ENCODE data around the gene RXRB.
A peak's percentile ranks its signal among the peaks of the same experiment; 100 is the strongest.

The RXRB gene

GRCh38 chr6:33211666-33212422 lies 11.4 kb upstream of the RXRB start:
- DNase-seq = no peak

DNA sequence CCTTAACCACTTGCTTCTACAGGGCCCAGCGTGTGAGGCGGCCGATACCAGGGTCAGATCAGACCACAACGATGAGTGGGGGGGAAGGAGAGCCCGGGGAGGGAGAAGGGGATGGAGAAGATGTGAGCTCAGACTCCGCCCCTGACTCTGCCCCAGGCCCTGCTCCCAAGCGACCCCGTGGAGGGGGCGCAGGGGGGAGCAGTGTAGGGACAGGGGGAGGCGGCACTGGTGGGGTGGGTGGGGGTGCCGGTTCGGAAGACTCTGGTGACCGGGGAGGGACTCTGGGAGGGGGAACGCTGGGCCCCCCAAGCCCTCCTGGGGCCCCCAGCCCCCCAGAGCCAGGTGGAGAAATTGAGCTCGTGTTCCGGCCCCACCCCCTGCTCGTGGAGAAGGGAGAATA lies 10.7 kb upstream of the RXRB start:
- DNase-seq = no peak

GRCh38 chr6:33209856-33210255 lies 9.4 kb upstream of the RXRB start:
- no peak for DNase-seq

GRCh38 chr6:33208091-33208967 lies 7.9 kb upstream of the RXRB start, which contains the start of gene RING1:
Gene RING1, plus strand, starts transcription at chr6:33208500. Its CDS starts 323 bp downstream, at chr6:33208823.
- peak; percentile 17 for DNase-seq

- no peak for DNase-seq
Measured at GRCh38 chr6:33207552-33208090, 7.2 kb upstream of the RXRB start.

- no peak for DNase-seq
Measured at GRCh38 chr6:33206864-33207551, 6.5 kb upstream of the RXRB start.

GRCh38 chr6:33206027-33206863 lies 5.8 kb upstream of the RXRB start:
- no peak for DNase-seq

GRCh38 chr6:33205191-33206026 lies 4.9 kb upstream of the RXRB start:
- peak; percentile 12 for DNase-seq

GRCh38 chr6:33204415-33205190 lies 4.1 kb upstream of the RXRB start, which contains the start of gene HSD17B8:
Gene HSD17B8, plus strand, starts transcription at chr6:33204655. Its CDS starts 14 bp downstream, at chr6:33204669.
- DNase-seq = peak; percentile 48

DNA sequence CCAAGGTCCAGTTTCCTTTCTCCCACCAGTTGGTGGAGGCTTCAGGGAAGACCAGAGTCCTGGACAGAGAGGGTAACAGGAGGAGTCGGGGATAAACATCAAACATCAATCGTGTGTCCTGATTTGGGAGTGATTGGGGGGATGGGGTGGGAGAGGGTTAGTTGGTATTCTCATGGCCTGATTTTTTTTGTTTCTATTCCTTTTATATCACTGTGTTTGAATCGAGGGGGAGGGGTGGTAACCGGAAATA lies 3.6 kb upstream of the RXRB start:
- DNase-seq = no peak

DNA sequence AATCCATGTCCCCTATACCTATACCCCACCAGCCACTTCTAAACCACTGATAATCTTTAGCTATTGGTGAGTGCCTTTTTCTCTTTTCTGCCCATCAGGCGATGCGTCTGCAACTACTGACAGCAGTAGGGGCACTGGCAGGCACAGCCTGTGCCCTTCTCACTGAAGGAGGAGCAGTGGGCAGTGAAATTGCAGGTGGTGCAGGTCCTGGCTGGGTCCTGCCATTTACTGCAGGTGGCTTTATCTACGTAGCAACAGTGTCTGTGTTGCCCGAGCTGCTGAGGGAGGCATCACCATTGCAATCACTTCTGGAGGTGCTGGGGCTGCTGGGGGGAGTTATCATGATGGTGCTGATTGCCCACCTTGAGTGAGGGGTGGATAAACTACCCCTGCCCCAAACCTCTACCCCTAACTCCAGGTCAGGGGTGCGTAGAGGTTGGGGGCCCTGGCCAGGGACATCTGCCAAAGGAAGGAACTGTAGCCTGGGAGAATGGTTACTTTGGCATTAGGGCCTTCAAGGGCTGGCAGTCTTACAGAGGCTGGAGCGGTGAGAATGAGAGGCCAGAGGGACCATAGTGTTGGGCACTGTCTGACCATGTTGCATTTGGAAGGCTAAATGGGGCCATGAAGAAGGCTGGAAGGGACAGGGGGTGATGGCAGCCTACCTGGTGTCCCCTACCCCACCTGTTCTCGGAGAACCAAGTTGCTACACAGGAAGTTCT lies 3.1 kb upstream of the RXRB start:
- no peak for DNase-seq

DNA sequence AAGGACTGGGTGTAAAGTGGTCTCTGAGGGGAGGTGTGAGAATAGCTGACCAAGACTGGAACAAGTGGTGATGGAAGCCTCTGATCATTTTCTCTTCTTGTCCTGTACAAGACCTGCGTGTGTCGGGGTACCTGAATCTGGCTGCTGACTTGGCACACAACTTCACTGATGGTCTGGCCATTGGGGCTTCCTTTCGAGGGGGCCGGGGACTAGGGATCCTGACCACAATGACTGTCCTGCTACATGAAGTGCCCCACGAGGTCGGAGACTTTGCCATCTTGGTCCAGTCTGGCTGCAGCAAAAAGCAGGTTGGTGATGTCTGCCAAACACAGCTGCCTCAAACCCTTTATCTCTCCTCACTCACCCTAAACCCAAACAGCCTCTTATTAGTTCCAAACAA lies 2.3 kb upstream of the RXRB start:
- no peak for DNase-seq

DNA sequence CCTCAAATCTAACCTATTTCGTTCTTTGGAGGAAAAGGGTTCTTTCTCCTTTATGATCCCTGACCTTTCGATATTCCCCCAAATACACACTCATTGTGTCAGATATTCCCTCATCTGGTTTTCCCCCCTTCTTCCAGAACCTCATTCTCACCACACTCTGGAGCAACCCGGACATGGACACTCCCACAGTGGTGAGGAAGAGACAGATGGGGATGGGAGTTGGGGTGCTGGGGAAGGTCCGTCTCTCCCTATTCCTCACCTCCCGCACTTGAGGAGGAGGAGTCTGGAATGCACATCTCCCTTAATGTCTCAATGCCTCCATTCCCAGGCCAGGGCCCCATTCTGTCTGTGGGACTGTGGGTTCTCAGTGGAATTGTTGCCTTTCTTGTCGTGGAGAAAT lies 1.5 kb upstream of the RXRB start:
- no peak for DNase-seq

DNA sequence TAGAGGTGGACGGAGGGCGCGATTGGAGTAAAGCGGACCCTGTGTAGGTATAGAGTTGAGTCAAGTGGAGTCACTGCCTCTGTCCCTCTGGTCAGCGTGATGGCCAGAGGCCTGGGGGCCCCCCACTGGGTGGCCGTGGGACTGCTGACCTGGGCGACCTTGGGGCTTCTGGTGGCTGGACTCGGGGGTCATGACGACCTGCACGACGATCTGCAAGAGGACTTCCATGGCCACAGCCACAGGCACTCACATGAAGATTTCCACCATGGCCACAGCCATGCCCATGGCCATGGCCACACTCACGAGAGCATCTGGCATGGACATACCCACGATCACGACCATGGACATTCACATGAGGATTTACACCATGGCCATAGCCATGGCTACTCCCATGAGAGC lies 681 bp upstream of the RXRB start:
- no peak for DNase-seq

DNA sequence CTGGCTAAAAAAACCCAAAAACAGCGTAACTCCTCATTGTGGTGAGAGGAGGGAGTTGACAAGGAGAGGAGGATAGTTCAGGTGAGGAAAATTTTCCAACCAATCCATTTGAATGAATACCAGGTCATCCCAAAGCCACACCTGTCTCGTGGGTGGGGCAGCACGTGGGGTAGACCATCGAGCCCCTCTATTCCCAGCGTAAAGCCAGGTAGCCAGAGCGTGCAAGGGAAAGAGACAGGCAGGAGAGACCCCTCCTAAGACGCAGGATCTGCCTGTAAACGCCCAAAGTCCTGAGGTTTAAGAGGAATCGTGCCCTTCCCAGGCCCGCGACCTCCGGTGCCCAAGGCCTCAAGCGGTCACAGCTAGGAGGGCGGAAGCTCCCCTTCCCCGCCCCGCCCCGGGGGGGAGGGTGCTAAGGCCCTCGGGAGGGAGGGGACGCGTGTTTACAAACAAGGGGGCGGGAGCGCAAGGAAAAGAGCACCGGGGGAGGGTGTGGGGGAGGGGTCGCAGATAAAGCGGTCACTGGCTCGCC lies 712 bp downstream of the RXRB start:
- no peak for DNase-seq

GRCh38 chr6:33198853-33199436 lies 1.5 kb downstream of the RXRB start:
- no peak for DNase-seq

DNA sequence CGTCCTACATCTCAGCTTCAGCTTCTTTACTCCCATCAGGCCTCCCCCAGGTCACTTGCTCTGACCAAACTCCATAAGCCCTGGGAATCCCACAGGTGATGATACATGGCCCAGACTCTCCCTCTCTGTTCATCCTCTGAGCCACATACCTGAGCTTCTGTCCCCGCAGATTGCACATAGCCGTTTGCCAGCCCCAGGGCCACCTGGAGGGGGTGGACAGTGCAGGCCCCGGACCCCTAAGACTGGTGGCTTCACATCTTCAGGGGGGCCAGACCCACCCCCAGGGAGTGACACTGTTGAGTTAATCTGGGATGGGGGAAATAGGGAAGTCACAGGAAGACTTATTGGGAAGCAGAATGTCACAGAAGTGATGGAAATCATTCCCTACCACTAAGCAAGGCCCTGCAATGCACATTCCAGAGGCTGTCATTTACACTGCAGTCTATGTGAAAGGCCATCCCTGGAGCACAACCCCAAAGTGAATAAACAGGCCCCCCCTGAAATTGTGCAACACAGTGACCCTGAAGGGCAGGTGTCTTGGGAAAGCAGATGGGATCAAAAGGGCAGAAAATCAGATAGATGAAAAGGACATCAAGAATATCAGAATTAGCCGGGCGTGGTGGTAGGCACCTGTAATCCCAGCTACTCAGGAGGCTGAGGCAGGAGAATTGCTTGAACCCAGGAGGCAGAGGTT lies 2.2 kb downstream of the RXRB start:
- DNase-seq = no peak

GRCh38 chr6:33197431-33198048 lies 2.9 kb downstream of the RXRB start:
- DNase-seq = peak; percentile 35

Measured in NCI-H524 treated with DMSO at 0.1 percent for 48 hours (cell line).